Germinal center (tissue), 1 donor: ENCODE measurements around the gene HTT-AS.

Source experiments
- DNase-seq: peaks from one replicate; pipeline ENCODE4 v3.0.0; 2012; ENCODE audit warnings: mixed read lengths, low spot score

The HTT-AS gene

DNA sequence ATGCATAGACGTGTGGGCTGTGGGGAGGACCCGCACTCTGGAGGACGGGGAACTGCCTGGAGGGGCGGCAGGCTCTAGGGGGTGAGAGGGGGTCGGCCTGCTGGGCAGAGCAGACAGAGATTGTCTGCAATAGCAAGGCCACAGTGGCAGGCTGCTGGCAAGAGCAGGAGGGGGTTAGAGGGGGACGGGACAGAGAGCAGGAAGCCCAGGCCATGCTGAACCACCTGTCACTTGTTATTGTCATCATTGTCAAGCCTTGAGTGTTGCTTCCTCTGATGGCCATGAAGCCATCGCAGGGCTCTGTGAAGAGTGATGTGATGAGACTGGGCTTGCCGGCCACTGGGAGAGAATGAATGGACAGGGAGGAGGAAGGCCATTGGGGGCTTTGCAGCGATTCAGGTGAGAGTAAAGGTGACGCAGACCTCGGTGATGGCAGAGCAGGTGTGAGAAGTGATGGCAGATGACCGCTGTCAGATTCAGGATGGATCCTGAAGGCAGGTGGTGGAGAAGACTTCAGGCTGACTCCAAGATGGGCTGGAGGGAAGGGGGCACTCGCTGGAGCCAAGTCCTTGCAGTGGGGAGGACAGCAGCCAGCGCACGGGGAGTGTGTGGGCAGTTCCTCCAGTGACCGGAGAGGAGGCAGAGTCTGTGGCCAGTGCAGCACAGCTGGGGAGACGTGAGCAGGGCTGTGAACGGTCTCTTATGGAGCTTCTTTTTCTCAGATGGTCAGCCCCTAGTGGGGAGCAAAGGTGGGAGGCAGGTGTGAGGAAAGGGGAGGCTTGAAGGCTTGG, 43.6 kb downstream of the HTT-AS start:
- no peak for DNase-seq

- no peak for DNase-seq
Observed at GRCh38 chr4:3029464-3029863, 44.9 kb downstream of the HTT-AS start.

- DNase-seq = no peak
Observed at GRCh38 chr4:3026540-3026939, 47.8 kb downstream of the HTT-AS start.

DNA sequence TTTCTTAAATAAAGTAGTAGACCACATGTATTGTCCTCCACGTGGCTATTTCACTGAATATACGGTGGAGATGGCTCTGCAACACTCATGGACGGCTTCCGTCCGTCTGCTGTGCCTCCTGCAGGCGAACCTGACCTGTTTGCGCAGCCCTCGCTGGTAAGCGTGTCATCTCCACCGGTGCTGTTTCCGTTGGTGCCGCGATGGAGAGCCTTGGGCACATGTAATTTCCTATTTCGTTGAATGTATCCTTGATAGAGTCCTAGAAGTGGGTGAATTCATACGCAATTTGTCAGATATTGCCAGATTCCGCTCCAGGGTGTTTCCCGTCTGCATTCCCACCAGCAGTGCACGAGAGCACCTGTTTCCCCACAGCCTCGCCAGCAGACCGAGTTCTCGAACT, 48.5 kb downstream of the HTT-AS start:
- DNase-seq = no peak

DNA sequence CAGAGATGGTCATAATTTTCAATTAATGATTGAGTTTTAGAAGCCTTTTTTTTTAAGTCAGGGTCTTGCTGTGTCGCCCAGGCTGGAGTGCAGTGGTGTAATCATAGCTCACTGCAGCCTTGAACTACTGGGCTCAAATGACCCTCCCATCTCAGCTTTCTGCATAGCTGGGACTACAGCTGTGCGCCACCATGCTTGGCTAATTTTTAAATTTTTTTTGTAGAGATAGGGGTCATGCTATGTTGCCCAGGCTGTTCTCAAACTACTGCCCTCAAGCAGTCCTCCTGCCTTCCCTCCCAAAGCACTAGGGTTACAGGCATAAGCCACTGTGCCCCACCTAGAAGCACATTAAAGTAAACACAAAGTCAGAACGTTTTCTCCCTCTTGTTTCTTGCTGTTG, 51.7 kb downstream of the HTT-AS start:
- no peak for DNase-seq

DNA sequence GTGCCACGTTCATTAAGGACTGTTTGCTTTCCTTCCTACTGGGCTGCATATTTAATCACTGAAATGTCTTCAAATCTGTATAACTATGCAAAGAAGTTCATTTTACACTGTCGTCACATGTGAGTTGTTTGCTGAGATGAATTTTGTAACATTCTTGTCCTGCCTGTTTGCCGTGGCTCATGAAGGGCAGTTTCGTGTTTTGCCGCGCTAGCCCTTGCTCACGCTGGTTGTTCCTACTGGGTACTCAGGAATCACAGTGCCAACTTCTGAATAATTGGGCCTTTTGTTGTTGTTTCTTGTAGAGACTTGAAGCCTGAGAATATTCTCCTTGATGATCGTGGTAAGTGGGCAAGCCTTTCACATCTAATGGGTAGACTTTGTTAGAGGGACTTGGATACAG, 52.2 kb downstream of the HTT-AS start:
- DNase-seq = no peak

DNA sequence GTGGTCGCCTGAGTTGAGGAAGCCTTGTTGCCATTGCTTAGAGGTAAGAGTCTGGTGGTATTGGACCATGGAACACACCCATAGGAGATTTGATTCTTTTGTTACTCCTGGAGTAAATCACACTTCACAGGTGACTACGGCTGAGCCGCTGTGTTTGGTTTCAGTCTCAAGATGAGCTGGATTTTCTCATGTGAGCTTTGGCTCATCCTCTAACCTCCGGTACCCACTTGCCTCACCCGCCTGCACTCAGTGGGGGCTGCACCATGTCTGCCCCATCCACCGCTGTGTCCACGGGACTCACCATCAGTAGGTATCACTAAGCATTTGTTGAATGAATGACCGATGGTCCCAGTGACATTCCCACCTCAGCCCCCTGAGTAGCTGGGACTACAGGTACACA, 52.7 kb downstream of the HTT-AS start:
- DNase-seq = no peak

GRCh38 chr4:3021127-3021526, 53.2 kb downstream of the HTT-AS start:
- no peak for DNase-seq

DNA sequence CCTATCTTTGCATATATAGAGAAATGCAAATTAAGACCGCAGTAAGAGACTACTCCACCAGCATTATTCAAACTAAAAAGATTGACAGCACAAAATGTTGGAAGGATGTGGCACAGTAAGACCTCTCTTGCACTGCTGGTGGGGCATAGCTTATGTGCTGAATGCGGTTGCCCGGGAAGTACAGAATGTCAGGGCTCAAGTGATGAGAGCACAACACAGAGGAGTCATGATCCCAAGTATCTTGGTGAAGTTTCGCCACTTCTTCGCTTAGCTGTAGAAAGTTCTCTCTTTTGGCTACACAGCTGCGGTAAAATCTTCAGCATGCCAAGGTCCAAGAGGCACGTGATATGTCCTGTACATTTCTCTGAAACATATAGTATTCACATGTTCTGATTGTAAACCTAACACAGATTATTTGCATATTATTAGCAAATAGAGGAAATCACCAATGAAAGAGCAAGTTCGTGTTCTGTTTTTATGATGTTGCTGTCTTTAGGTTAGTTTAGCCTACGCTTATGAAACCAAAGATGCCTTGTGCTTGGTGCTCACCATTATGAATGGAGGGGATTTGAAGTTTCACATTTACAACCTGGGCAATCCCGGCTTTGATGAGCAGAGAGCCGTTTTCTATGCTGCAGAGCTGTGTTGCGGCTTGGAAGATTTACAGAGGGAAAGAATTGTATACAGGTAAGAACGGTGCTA, 55.0 kb downstream of the HTT-AS start:
- no peak for DNase-seq

- DNase-seq = no peak
Observed at GRCh38 chr4:3017504-3017903, 56.8 kb downstream of the HTT-AS start.

DNA sequence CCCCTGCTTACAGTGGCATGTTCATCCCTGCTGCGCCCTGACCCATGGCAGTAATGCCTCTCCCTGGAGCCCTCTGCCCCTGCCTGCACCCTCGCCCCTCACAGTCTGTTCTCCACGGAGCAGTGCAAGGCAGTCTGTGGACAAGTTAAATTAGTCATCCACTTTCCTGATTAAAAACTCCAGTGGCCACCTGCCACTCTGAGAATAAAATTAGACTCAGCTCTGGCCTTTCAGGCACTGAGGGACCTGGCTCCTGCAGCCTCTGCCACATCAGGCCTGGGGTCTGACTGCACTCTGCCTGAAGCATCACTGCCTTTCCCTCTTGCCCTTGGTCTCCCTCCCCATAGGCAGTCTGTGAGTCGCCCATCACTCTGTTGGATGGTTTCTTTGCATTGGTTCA, 57.4 kb downstream of the HTT-AS start:
- DNase-seq = no peak

- no peak for DNase-seq
Observed at GRCh38 chr4:3013839-3014350, 60.4 kb downstream of the HTT-AS start.
